HG03457 (cell line): ENCODE results near the gene CEBPB.
A peak's percentile ranks its signal among the peaks of the same experiment; 100 is the strongest.
"Not testable (repeated sequence)": the region's sequence is repeated elsewhere in the genome, so short reads cannot be mapped to it uniquely, and the experiment has no call there.

Experiments used
- ATAC-seq: cut with Tn5 transposase; IDR thresholded peaks from one replicate; pipeline ENCODE4 v1.9.1; 2021; ENCODE audit warnings: moderate number of reproducible peaks; ENCODE audit not compliant: unreplicated experiment

The CEBPB gene

GRCh38 chr20:50190251-50191064 is at the start of gene CEBPB:
Gene CEBPB (plus strand): TSS chr20:50190830. CDS start chr20:50191034, 204 bp downstream.
- ATAC-seq = no peak

GRCh38 chr20:50141018-50141675 is 49.5 kb upstream of the CEBPB start:
- no peak for ATAC-seq

- no peak for ATAC-seq
Measured at GRCh38 chr20:50141811-50142561, 48.6 kb upstream of the CEBPB start.

- no peak for ATAC-seq
Measured at GRCh38 chr20:50142812-50143211, 47.8 kb upstream of the CEBPB start.

GRCh38 chr20:50144362-50144761 is 46.3 kb upstream of the CEBPB start:
- ATAC-seq = no peak

- no peak for ATAC-seq
Measured at GRCh38 chr20:50145566-50145965, 45.1 kb upstream of the CEBPB start.

GRCh38 chr20:50146214-50146613 is 44.4 kb upstream of the CEBPB start:
- ATAC-seq = no peak

GRCh38 chr20:50146732-50147662 is 43.6 kb upstream of the CEBPB start:
- no peak for ATAC-seq

GRCh38 chr20:50149481-50150254 is 41.0 kb upstream of the CEBPB start:
- no peak for ATAC-seq

GRCh38 chr20:50151034-50151743 is 39.4 kb upstream of the CEBPB start:
- ATAC-seq = no peak

- ATAC-seq = no peak
Measured at GRCh38 chr20:50152394-50153152, 38.1 kb upstream of the CEBPB start.

GRCh38 chr20:50153153-50153499 is 37.5 kb upstream of the CEBPB start:
- ATAC-seq = no peak

- ATAC-seq = peak; percentile 87
Measured at GRCh38 chr20:50153500-50154377, 36.9 kb upstream of the CEBPB start, which contains the start of gene PEDS1. Gene PEDS1 (minus strand): TSS chr20:50153723. CDS start chr20:50153637, 86 bp downstream.

GRCh38 chr20:50161494-50161893 is 29.1 kb upstream of the CEBPB start:
- ATAC-seq = not testable (repeated sequence)

GRCh38 chr20:50163570-50164317 is 26.9 kb upstream of the CEBPB start:
- ATAC-seq = no peak

GRCh38 chr20:50165684-50166554 is 24.7 kb upstream of the CEBPB start:
- no peak for ATAC-seq
